ENCODE results near the gene CLCNKB. TPM values are rescaled to one million over a fixed set of nuclear protein-coding genes. Genes with fewer than 3 reads are reported as not detected.

The CLCNKB gene
- total RNA-seq, 1 donor from 2014 or later = 0.97 TPM

DNA sequence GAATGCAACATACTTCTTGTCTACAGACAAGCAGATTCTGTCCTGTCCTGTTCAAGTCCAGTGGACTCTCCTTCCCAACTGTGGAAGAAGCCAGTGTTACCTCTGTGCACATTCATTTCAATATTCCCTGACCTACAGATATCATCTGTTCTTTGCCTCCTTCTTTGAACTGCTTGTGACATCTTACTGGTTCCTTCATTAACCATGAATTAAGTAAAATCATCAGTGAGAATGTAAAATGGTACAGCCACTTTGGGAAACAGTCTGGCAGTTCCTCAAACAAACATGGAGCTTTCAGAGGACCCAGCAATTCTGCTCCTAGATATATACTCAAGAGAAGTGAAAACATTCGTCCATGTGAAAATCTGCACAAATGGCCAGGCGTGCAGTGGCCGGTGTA is 32.7 kb upstream of the CLCNKB start:
- H3K4me3 Mint-ChIP-seq = no peak overlapping the region
- H3K9me3 Mint-ChIP-seq = no peaks in the 10 kb centered on the region
- TF ChIP-seq, protein P1, sequence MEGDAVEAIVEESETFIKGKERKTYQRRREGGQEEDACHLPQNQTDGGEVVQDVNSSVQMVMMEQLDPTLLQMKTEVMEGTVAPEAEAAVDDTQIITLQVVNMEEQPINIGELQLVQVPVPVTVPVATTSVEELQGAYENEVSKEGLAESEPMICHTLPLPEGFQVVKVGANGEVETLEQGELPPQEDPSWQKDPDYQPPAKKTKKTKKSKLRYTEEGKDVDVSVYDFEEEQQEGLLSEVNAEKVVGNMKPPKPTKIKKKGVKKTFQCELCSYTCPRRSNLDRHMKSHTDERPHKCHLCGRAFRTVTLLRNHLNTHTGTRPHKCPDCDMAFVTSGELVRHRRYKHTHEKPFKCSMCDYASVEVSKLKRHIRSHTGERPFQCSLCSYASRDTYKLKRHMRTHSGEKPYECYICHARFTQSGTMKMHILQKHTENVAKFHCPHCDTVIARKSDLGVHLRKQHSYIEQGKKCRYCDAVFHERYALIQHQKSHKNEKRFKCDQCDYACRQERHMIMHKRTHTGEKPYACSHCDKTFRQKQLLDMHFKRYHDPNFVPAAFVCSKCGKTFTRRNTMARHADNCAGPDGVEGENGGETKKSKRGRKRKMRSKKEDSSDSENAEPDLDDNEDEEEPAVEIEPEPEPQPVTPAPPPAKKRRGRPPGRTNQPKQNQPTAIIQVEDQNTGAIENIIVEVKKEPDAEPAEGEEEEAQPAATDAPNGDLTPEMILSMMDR (IDR thresholded peaks at IDR 0.05) = no peak
- no peak for TF ChIP-seq EZH2phosphoT487 (IDR thresholded peaks at IDR 0.05)
- no peak for TF ChIP-seq EZH2 (IDR thresholded peaks at IDR 0.05)
- peaks cover 21% of the 10 kb centered on the region for H3K4me1 Mint-ChIP-seq
- H3K79me2 ChIP-seq (ENCODE audit: low read depth) = no peaks in the 10 kb centered on the region
- peaks cover 9% of the 10 kb centered on the region for H3K4me1 ChIP-seq
- no peaks in the 10 kb centered on the region for H3K9me3 ChIP-seq (ENCODE audit: low read depth)
- H3K27me3 Mint-ChIP-seq (ENCODE audit: insufficient read depth, low read depth) = peaks cover 8% of the 10 kb centered on the region
- peaks cover 3% of the 10 kb centered on the region for H4K20me1 ChIP-seq (ENCODE audit: low read depth)
- no peak overlapping the region for H3K27ac Mint-ChIP-seq
- H3K36me3 ChIP-seq = no peaks in the 10 kb centered on the region
- H3K27me3 ChIP-seq = peaks cover 69% of the 10 kb centered on the region
- DNase-seq (ENCODE audit: low spot score) = no peak
- no peak overlapping the region for H3K9ac ChIP-seq
- H3K4me3 ChIP-seq = no peak overlapping the region
- no peak overlapping the region for H3K27ac ChIP-seq
- H3K4me2 ChIP-seq = no peak overlapping the region
- H3K36me3 Mint-ChIP-seq = no peaks in the 10 kb centered on the region
- H2AFZ ChIP-seq (replicated peaks) = no peak overlapping the region
- no peaks in the 10 kb centered on the region for H3F3A ChIP-seq (ENCODE audit: low read depth)

DNA sequence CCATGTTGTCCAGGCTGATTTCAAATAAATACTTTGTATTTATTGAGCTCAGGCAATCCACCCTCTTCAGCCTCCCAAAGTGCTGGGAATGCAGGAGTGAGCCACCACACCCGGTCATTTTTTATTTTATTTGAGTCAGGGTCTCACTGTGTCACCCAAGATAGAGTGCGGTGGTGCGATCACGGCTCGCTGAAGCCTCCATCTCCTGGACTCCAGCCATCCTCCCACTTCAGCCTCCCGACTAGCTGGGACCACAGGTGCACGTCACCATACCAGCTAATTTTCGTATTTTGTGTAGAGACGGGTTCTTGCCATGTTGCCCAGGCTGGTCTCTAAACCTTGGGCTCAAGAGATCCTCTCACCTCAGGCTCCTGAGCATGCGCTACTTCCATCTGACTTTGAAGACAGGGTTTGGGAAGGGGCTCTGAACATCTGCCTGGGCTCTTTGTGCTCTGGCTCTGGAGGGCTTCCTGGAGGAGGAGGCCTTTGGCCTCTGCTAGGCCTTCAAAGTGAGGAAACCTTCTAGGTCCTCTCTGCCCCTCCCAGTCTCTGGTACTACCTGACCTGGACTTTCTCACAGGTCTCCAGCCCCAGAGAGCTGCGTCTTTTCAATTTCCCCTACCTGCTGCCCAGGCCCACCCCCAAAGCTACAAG is 31.5 kb upstream of the CLCNKB start:
- H3F3A ChIP-seq (ENCODE audit: low read depth) = no peaks in the 10 kb centered on the region
- TF ChIP-seq, protein P1 (IDR thresholded peaks at IDR 0.05) = no peak
- TF ChIP-seq EZH2phosphoT487 (IDR thresholded peaks at IDR 0.05) = no peak
- no peak for TF ChIP-seq EZH2 (IDR thresholded peaks at IDR 0.05)
- H3K4me2 ChIP-seq = no peak overlapping the region
- H3K79me2 ChIP-seq (ENCODE audit: low read depth) = no peaks in the 10 kb centered on the region
- Mint-ChIP-seq H3K4me3 (no peak overlapping the region), H3K9me3 (no peaks in the 10 kb centered on the region), H3K4me1 (peaks cover 14% of the 10 kb centered on the region), H3K27me3 (ENCODE audit: insufficient read depth, low read depth) (peaks cover 11% of the 10 kb centered on the region), H3K27ac (no peak overlapping the region), H3K36me3 (no peaks in the 10 kb centered on the region)
- no peak overlapping the region for H3K27ac ChIP-seq
- peaks cover 9% of the 10 kb centered on the region for H3K4me1 ChIP-seq
- H3K4me3 ChIP-seq = no peak overlapping the region
- H4K20me1 ChIP-seq (ENCODE audit: low read depth) = peaks cover 3% of the 10 kb centered on the region
- H3K9ac ChIP-seq = no peak overlapping the region
- H2AFZ ChIP-seq (replicated peaks) = no peak overlapping the region
- no peak for DNase-seq (ENCODE audit: low spot score)
- H3K9me3 ChIP-seq (ENCODE audit: low read depth) = no peaks in the 10 kb centered on the region
- H3K36me3 ChIP-seq = no peaks in the 10 kb centered on the region
- peaks cover 56% of the 10 kb centered on the region for H3K27me3 ChIP-seq

DNA sequence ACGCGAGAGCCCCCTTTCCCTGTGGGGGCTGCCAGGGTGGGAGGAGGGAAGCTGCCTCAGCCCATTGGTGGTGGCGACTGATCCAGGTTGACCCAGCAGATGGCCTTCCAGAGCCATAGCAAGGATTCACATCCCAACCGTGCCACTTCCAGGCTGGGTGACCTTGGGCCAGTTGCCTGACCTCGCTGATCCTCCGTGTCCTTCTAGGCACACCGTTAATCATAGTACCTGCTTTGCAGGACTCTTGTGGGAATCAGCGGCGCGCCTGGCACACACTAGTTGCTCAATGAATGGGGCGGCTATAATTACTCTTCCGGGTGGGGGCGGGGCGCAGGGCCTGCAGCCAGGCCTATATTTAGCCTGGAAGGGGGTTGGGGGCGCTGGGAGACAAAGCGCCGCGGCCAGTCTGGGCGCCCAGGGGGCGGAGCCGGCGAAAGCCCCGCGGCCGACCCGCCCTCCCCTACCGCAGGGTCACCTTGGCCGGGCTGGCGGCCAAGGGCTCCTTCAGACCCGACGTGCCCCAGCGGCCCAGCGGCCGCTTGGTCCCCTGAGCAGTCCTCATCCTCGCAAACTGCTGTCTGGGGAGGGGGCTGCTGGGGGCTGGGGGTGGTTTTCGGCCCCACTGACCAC is 30.9 kb upstream of the CLCNKB start:
- Histone ChIP-seq H2AFZ (replicated peaks) (no peak overlapping the region), H3K79me2 (ENCODE audit: low read depth) (no peaks in the 10 kb centered on the region), H3K27ac (no peak overlapping the region), H3K9ac (no peak overlapping the region), H3K4me1 (peaks cover 9% of the 10 kb centered on the region), H3K4me2 (peak overlapping the region; percentile 78), H3K4me3 (peak overlapping the region; percentile 40), H3K36me3 (no peaks in the 10 kb centered on the region), H3F3A (ENCODE audit: low read depth) (no peaks in the 10 kb centered on the region), H3K9me3 (ENCODE audit: low read depth) (no peaks in the 10 kb centered on the region), H4K20me1 (ENCODE audit: low read depth) (peaks cover 3% of the 10 kb centered on the region), H3K27me3 (peaks cover 51% of the 10 kb centered on the region)
- Mint-ChIP-seq H3K36me3 (no peaks in the 10 kb centered on the region), H3K27me3 (ENCODE audit: insufficient read depth, low read depth) (peaks cover 14% of the 10 kb centered on the region), H3K27ac (no peak overlapping the region), H3K9me3 (no peaks in the 10 kb centered on the region), H3K4me1 (peaks cover 17% of the 10 kb centered on the region), H3K4me3 (peak overlapping the region; percentile 21)
- TF ChIP-seq EZH2phosphoT487 (IDR thresholded peaks at IDR 0.05) = no peak
- peak; percentile 38 for TF ChIP-seq EZH2 (IDR thresholded peaks at IDR 0.05)
- TF ChIP-seq, protein P1 (IDR thresholded peaks at IDR 0.05) = no peak
- peak; percentile 72 for DNase-seq (ENCODE audit: low spot score)
